Measurements from ENCODE around the gene YJEFN3. TPM values are rescaled to one million over a fixed set of nuclear protein-coding genes. Genes with fewer than 3 reads are reported as not detected.

The YJEFN3 gene
- total RNA-seq, 1 donor from 2014 or later, result 4.0 TPM

GRCh38 chr19:19535311-19536191, 6.8 kb downstream of the YJEFN3 start:
- Mint-ChIP-seq H3K27me3 (ENCODE audit: low read depth) (peaks cover 3% of the 10 kb centered on the region), H3K9me3 (ENCODE audit: low read depth) (no peaks in the 10 kb centered on the region), H3K27ac (ENCODE audit: unreplicated experiment) (peak overlapping the region; percentile 41), H3K4me1 (ENCODE audit: low read depth) (peaks cover 30% of the 10 kb centered on the region), H3K4me3 (ENCODE audit: unreplicated experiment) (no peak overlapping the region), H3K36me3 (ENCODE audit: low read depth) (no peaks in the 10 kb centered on the region)
- no peak for DNase-seq (ENCODE audit: low spot score)
- TF ChIP-seq, protein P1, sequence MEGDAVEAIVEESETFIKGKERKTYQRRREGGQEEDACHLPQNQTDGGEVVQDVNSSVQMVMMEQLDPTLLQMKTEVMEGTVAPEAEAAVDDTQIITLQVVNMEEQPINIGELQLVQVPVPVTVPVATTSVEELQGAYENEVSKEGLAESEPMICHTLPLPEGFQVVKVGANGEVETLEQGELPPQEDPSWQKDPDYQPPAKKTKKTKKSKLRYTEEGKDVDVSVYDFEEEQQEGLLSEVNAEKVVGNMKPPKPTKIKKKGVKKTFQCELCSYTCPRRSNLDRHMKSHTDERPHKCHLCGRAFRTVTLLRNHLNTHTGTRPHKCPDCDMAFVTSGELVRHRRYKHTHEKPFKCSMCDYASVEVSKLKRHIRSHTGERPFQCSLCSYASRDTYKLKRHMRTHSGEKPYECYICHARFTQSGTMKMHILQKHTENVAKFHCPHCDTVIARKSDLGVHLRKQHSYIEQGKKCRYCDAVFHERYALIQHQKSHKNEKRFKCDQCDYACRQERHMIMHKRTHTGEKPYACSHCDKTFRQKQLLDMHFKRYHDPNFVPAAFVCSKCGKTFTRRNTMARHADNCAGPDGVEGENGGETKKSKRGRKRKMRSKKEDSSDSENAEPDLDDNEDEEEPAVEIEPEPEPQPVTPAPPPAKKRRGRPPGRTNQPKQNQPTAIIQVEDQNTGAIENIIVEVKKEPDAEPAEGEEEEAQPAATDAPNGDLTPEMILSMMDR (IDR thresholded peaks at IDR 0.05), result no peak

DNA sequence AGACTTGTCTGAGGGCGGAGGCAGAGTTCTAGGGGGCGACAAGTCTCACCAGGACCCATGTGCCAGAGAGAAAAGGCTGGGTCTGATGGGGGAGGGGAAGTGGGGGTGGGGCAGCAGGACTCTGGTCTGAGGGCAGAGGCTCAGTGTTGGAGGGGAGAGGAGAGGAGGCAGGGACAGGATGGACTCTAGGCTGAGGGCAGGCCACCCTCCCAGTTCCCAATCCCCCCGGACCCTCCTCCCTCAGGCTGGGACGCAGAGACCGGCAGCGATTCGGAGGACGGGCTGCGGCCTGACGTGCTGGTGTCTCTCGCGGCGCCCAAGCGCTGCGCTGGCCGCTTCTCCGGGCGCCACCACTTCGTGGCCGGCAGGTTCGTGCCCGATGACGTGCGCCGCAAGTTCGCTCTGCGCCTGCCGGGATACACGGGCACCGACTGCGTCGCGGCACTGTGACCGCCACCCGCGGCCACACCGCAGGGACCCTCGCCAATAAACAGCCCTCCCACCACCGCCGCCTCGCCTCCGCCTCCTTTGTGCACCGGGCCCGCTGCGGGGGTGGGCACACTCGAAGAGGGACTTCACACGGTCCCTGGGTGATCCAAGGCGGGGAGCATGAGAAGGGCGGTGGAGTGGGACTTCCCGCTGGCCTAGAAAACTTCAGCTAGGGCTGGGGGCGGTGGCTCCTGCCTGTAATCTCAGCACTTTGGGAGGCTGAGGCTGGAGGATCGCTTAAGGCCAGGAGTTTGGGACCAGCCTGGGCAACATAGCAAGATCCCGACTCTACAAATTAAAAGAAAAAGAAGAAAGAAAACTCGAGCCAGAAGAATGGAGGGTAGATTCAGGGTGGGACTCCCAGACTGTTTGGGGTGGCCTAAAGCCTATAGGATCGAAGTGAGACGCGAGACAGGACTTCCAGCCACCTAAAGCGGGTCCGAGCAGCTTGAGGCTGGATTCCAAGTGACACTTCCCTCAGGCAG, 8.7 kb downstream of the YJEFN3 start:
- Mint-ChIP-seq H3K4me3 (ENCODE audit: unreplicated experiment) (peak overlapping the region; percentile 41), H3K36me3 (ENCODE audit: low read depth) (no peaks in the 10 kb centered on the region), H3K27ac (ENCODE audit: unreplicated experiment) (no peak overlapping the region), H3K9me3 (ENCODE audit: low read depth) (no peaks in the 10 kb centered on the region), H3K27me3 (ENCODE audit: low read depth) (peaks cover 3% of the 10 kb centered on the region), H3K4me1 (ENCODE audit: low read depth) (peaks cover 20% of the 10 kb centered on the region)
- no peak for DNase-seq (ENCODE audit: low spot score)
- TF ChIP-seq, protein P1 (IDR thresholded peaks at IDR 0.05), result no peak

- no peaks in the 10 kb centered on the region for H3K9me3 Mint-ChIP-seq (ENCODE audit: low read depth)
These were observed 9.5 kb downstream of the YJEFN3 start, which contains the start of gene CILP2 for GRCh38 chr19:19538061-19538784. TSS of gene CILP2 (plus strand) at chr19:19538265. CDS start at chr19:19538350, 85 bp downstream.

GRCh38 chr19:19538785-19539166, 10.1 kb downstream of the YJEFN3 start:
- Mint-ChIP-seq H3K27me3 (ENCODE audit: low read depth) (peaks cover 3% of the 10 kb centered on the region), H3K4me3 (ENCODE audit: unreplicated experiment) (peak overlapping the region; percentile 48), H3K27ac (ENCODE audit: unreplicated experiment) (no peak overlapping the region), H3K36me3 (ENCODE audit: low read depth) (no peaks in the 10 kb centered on the region), H3K4me1 (ENCODE audit: low read depth) (peaks cover 17% of the 10 kb centered on the region), H3K9me3 (ENCODE audit: low read depth) (no peaks in the 10 kb centered on the region)
- no peak for DNase-seq (ENCODE audit: low spot score)
- TF ChIP-seq, protein P1 (IDR thresholded peaks at IDR 0.05), result no peak

More at GRCh38 chr19:19538061-19538784, 9.5 kb downstream of the YJEFN3 start, which contains the start of gene CILP2:
- TF ChIP-seq, protein P1 (IDR thresholded peaks at IDR 0.05), result no peak
- Mint-ChIP-seq H3K27ac (ENCODE audit: unreplicated experiment) (no peak within 1 kb of the TSS), H3K27me3 (ENCODE audit: low read depth) (peaks cover 3% of the 10 kb centered on the region), H3K4me3 (ENCODE audit: unreplicated experiment) (peak within 1 kb of the TSS; percentile 48), H3K4me1 (ENCODE audit: low read depth) (peaks cover 20% of the 10 kb centered on the region), H3K36me3 (ENCODE audit: low read depth) (no peaks in the 10 kb centered on the region)
- no peak for DNase-seq (ENCODE audit: low spot score)
